H1 (cell line): Measurements from ENCODE around the gene ATP2A3. TPM values are rescaled to one million over a fixed set of nuclear protein-coding genes. Genes with fewer than 3 reads are reported as not detected.

Source experiments
- CTCF ChIA-PET: fragments of 300-600 bp; sonication (Branson Sonifier 250); formaldehyde crosslinking; loops from one replicate; lab custom pipeline; 2021; ENCODE audit not compliant: partially characterized antibody; lab: Charles Lee
- POLR2A ChIA-PET: fragments of 300-600 bp; sonication (Branson Sonifier 250); formaldehyde crosslinking; loops from one replicate; lab custom pipeline; 2021; ENCODE audit warnings: inconsistent platforms; ENCODE audit not compliant: partially characterized antibody; lab: Charles Lee
- DNase-seq, 2 experiments: peaks; one replicate each; pipeline versions ENCODE4 v3.0.0 to v3.0.0-alpha.2; 2010 to 2022; ENCODE audit warnings: low spot score in 2 of 2, low read depth in 1 of 2, mixed read lengths in 1 of 2
- FAIRE-seq: peaks from 2 replicates; lab custom pipeline; 2011; peaks lifted over from hg19 to GRCh38; lab: Jason Lieb, UNC
- H2AFZ ChIP-seq: 2 replicates; pipeline ENCODE4 v1.8.1; 2012; ENCODE audit warnings: low read length, inconsistent platforms
- H2AK5ac ChIP-seq: 2 replicates; pipeline ENCODE4 v1.6.1; 2013; ENCODE audit warnings: low read depth, low read length
- H2BK120ac ChIP-seq: replicated peaks from 2 replicates; pipeline ENCODE3; 2013; ENCODE audit warnings: low read depth, low read length, inconsistent platforms
- H2BK12ac ChIP-seq: 2 replicates; pipeline ENCODE4 v1.6.1; 2013; ENCODE audit warnings: low read depth, low read length
- H2BK15ac ChIP-seq: 2 replicates; pipeline ENCODE4 v1.6.1; 2013; ENCODE audit warnings: low read length
- H2BK20ac ChIP-seq: 2 replicates; pipeline ENCODE4 v1.6.1; 2013; ENCODE audit warnings: low read length
- H2BK5ac ChIP-seq: 2 replicates; pipeline ENCODE4 v1.6.1; 2013; ENCODE audit warnings: low read depth, low read length
- H3K14ac ChIP-seq: 2 replicates; pipeline ENCODE4 v1.6.1; 2013; ENCODE audit warnings: inconsistent platforms; ENCODE audit not compliant: insufficient read length
- H3K18ac ChIP-seq: 2 replicates; pipeline ENCODE4 v1.6.1; 2013; ENCODE audit warnings: low read length; ENCODE audit errors: extremely low read depth
- H3K23ac ChIP-seq: 2 replicates; pipeline ENCODE4 v1.6.1; 2013; ENCODE audit warnings: inconsistent platforms; ENCODE audit not compliant: insufficient read length
- H3K23me2 ChIP-seq: 2 replicates; pipeline ENCODE4 v1.6.1; 2013; ENCODE audit warnings: low read depth, low read length
- H3K27ac ChIP-seq: 2 replicates; pipeline ENCODE4 v1.6.1; 2011; ENCODE audit warnings: low read depth, low read length, inconsistent platforms
- H3K27me3 ChIP-seq, 4 experiments: replicated peaks in 1 of 4; 1 replicate in 1 of 4; 2 replicates in 3 of 4; pipeline versions ENCODE4 v1.6.1 to v1.8.1; 2011 to 2013; ENCODE audit warnings: low read length in 3 of 4, mild to moderate bottlenecking in 3 of 4, inconsistent platforms in 2 of 4, mixed read lengths in 2 of 4, moderate library complexity in 1 of 4; ENCODE audit not compliant: control insufficient read depth in 3 of 4, insufficient read depth in 3 of 4; ENCODE audit errors: extremely low read depth in 1 of 4
- H3K36me3 ChIP-seq, 4 experiments: 2 replicates each; pipeline versions ENCODE4 v1.6.1 to v1.8.1; 2011 to 2013; ENCODE audit warnings: mild to moderate bottlenecking in 4 of 4, low read length in 3 of 4, moderate library complexity in 2 of 4, control low read depth in 1 of 4, inconsistent platforms in 1 of 4; ENCODE audit not compliant: insufficient read depth in 4 of 4, control insufficient read depth in 2 of 4
- H3K4ac ChIP-seq: replicated peaks from 2 replicates; pipeline ENCODE3; 2013; ENCODE audit warnings: low read length, low read depth, mixed read lengths, inconsistent platforms; ENCODE audit not compliant: insufficient read length
- H3K4me1 ChIP-seq, 4 experiments: replicated peaks in 1 of 4; 1 replicate in 1 of 4; 2 replicates in 3 of 4; pipeline versions ENCODE4 v1.6.1 to v1.8.1; 2011 to 2013; ENCODE audit warnings: low read length in 3 of 4, inconsistent platforms in 2 of 4, mixed read lengths in 1 of 4; ENCODE audit not compliant: insufficient read depth in 4 of 4, control insufficient read depth in 3 of 4
- H3K4me2 ChIP-seq, 2 experiments: 2 replicates each; pipeline versions ENCODE4 v1.6.1 to v1.8.1; 2011 to 2013; ENCODE audit warnings: low read depth in 2 of 2, low read length in 2 of 2, control low read depth in 1 of 2, inconsistent platforms in 1 of 2, mild to moderate bottlenecking in 1 of 2; ENCODE audit not compliant: insufficient read depth in 1 of 2
- H3K4me3 ChIP-seq, 4 experiments: fragments of 200-600, 300-600 bp in 1 of 4; sonication (generic), shearing (Covaris generic), sonication (Bioruptor Twin) in 1 of 4; 2 replicates each; pipeline versions ENCODE4 v1.5.1 to v1.8.1; 2011 to 2016; ENCODE audit warnings: low read length in 4 of 4, low read depth in 3 of 4, control low read depth in 2 of 4, inconsistent platforms in 2 of 4, mild to moderate bottlenecking in 2 of 4, mixed read lengths in 1 of 4, moderate library complexity in 1 of 4; ENCODE audit not compliant: insufficient read depth in 2 of 4; ENCODE audit errors: extremely low read depth in 1 of 4
- H3K56ac ChIP-seq: replicated peaks from 2 replicates; pipeline ENCODE3; 2013; ENCODE audit warnings: low read depth, mild to moderate bottlenecking, mixed read lengths, low read length, inconsistent platforms; ENCODE audit not compliant: insufficient read length
- H3K79me1 ChIP-seq: 2 replicates; pipeline ENCODE4 v1.6.1; 2013; ENCODE audit warnings: low read depth, low read length, control low read depth
- H3K79me2 ChIP-seq, 2 experiments: 2 replicates each; pipeline versions ENCODE4 v1.6.1 to v1.8.1; 2012 to 2013; ENCODE audit warnings: low read length in 2 of 2, mild to moderate bottlenecking in 2 of 2, inconsistent platforms in 1 of 2; ENCODE audit not compliant: insufficient read depth in 2 of 2, control insufficient read depth in 1 of 2
- H3K9ac ChIP-seq, 4 experiments: replicated peaks in 1 of 4; 1 replicate in 1 of 4; 2 replicates in 3 of 4; pipeline versions ENCODE4 v1.6.1 to v1.8.1; 2011 to 2013; ENCODE audit warnings: low read depth in 3 of 4, low read length in 3 of 4, control low read depth in 2 of 4, mild to moderate bottlenecking in 2 of 4, moderate library complexity in 2 of 4, inconsistent platforms in 1 of 4; ENCODE audit errors: extremely low read depth in 1 of 4
- H3K9me3 ChIP-seq, 2 experiments: 2 replicates each; pipeline versions ENCODE4 v1.6.1 to v1.8.1; 2012 to 2013; ENCODE audit warnings: mild to moderate bottlenecking in 2 of 2, moderate library complexity in 2 of 2, control low read depth in 1 of 2, inconsistent platforms in 1 of 2, low read depth in 1 of 2, low read length in 1 of 2, mixed read lengths in 1 of 2; ENCODE audit not compliant: insufficient read depth in 2 of 2
- H4K20me1 ChIP-seq, 2 experiments: replicated peaks in 1 of 2; 2 replicates each; pipeline versions ENCODE3 to v1.8.1; 2011 to 2013; ENCODE audit warnings: inconsistent platforms in 2 of 2, low read length in 2 of 2, mild to moderate bottlenecking in 1 of 2; ENCODE audit not compliant: insufficient read depth in 2 of 2, control insufficient read depth in 1 of 2
- H4K5ac ChIP-seq: 2 replicates; pipeline ENCODE4 v1.6.1; 2013; ENCODE audit warnings: low read length, low read depth, mixed read lengths, inconsistent platforms; ENCODE audit not compliant: insufficient read length
- H4K8ac ChIP-seq: 2 replicates; pipeline ENCODE4 v1.8.0; 2013; ENCODE audit warnings: mild to moderate bottlenecking, moderate library complexity, low read length, inconsistent platforms; ENCODE audit not compliant: insufficient read depth; ENCODE audit errors: extremely low read depth
- H4K91ac ChIP-seq: replicated peaks from 2 replicates; pipeline ENCODE3; 2013; ENCODE audit warnings: low read length, mixed read lengths, inconsistent platforms; ENCODE audit not compliant: insufficient read length
- ATF3 ChIP-seq: IDR thresholded peaks from 2 replicates; pipeline ENCODE4 v1.6.1; 2011; ENCODE audit warnings: low read depth, mild to moderate bottlenecking, low read length; ENCODE audit not compliant: insufficient read depth
- BCL11A ChIP-seq, 2 experiments: IDR thresholded peaks; one replicate each; pipeline ENCODE4 v1.6.1; 2011; ENCODE audit warnings: low read depth in 2 of 2, low read length in 2 of 2, mild to moderate bottlenecking in 2 of 2
- CBX5 ChIP-seq: fragments of 300-800, 300-1000 bp; sonication (generic); IDR thresholded peaks from 2 replicates; pipeline ENCODE4 v1.7.1; 2016; ENCODE audit warnings: antibody characterized with exemption, low read length, low read depth
- CHD1 ChIP-seq: IDR thresholded peaks from 2 replicates; pipeline ENCODE4 v1.6.1; 2012; ENCODE audit warnings: low read depth, low read length, improper control_type of control experiment
- HDAC2 ChIP-seq, 2 experiments: fragments of 300-600 bp in 1 of 2; sonication (generic) in 1 of 2; IDR thresholded peaks; 2 replicates each; pipeline ENCODE4 v1.6.1; 2011 to 2012; ENCODE audit warnings: low read depth in 2 of 2, low read length in 2 of 2, mild to moderate bottlenecking in 2 of 2, moderate library complexity in 2 of 2, borderline replicate concordance in 1 of 2, inconsistent platforms in 1 of 2
- PHF8 ChIP-seq: fragments of 200-600 bp; sonication (generic); conservative IDR thresholded peaks from 2 replicates; pipeline ENCODE4 v1.7.1; 2012; ENCODE audit warnings: low read depth, mild to moderate bottlenecking, inconsistent platforms, low read length, moderate library complexity
- RAD21 ChIP-seq, 2 experiments: IDR thresholded peaks in 1 of 2; conservative IDR thresholded peaks in 1 of 2; 2 replicates each; pipeline ENCODE4 v1.6.1; 2011; ENCODE audit warnings: low read depth in 2 of 2, low read length in 2 of 2, improper control_type of control experiment in 1 of 2, inconsistent platforms in 1 of 2, mild to moderate bottlenecking in 1 of 2, moderate library complexity in 1 of 2
- RNF2 ChIP-seq: fragments of 200-900, 300-1000 bp; sonication (generic); IDR thresholded peaks from 2 replicates; pipeline ENCODE4 v1.7.1; 2016; ENCODE audit warnings: borderline replicate concordance, low read depth, mild to moderate bottlenecking, antibody characterized with exemption, low read length; ENCODE audit not compliant: poor library complexity, severe bottlenecking; ENCODE audit errors: missing control alignments
- SP4 ChIP-seq: IDR thresholded peaks from 2 replicates; pipeline ENCODE4 v1.6.1; 2012; ENCODE audit warnings: low read length, inconsistent platforms
- SRF ChIP-seq: IDR thresholded peaks from 2 replicates; pipeline ENCODE4 v1.6.1; 2011; ENCODE audit warnings: mild to moderate bottlenecking, low read depth, low read length, moderate library complexity
- WGBS, 2 experiments: shearing (Covaris generic) in 1 of 2; methylation state at CpG; one replicate each; pipeline versions ENCODE4 v1.1.6 to v1.1.7; 2013 to 2015; ENCODE audit warnings: low lambda C conversion rate in 2 of 2, mixed read lengths in 2 of 2, inconsistent platforms in 1 of 2, low coverage in 1 of 2, missing lambda C conversion rate in 1 of 2; ENCODE audit not compliant: insufficient replicate concordance in 2 of 2, insufficient coverage in 1 of 2, insufficient read length in 1 of 2; ENCODE audit errors: extremely low coverage in 1 of 2, missing lambda C conversion rate in 1 of 2; 5-methylcytosine and 5-hydroxymethylcytosine counted together
- polyA plus RNA-seq, 7 experiments: library from polyadenylated mRNA; depleted of rRNA in 3 of 7; stranded (reverse) in 5 of 7; unstranded in 2 of 7; fragments of >200 nt in 5 of 7; fragments of 200-250 nt in 2 of 7; gene quantifications; 1 replicate in 5 of 7; 2 replicates in 1 of 7; 4 replicates in 1 of 7; pipeline versions ENCODE4 v1.2.1 to v1.2.3, GENCODE V29; 2011 to 2013; ENCODE audit warnings: missing spikeins in 2 of 7, mixed read lengths in 2 of 7
- total RNA-seq: library from RNA; stranded (reverse); fragmentation: NEBNext Ultra II Directional; extraction: Animal tissue kit (Norgen Biotek cat#: 25700); gene quantifications from 2 replicates; pipeline ENCODE4 v1.2.1, GENCODE V29; 2021

The ATP2A3 gene
- total and polyA plus RNA-seq, 2 of the 8 experiments (the other 6 are each of a cell fraction or from before 2014, with no cell fraction given): 18.4 to 32.5 TPM

GRCh38 chr17:3925684-3926485 lies 38.4 kb downstream of the ATP2A3 start:
- Histone ChIP-seq H3K36me3 (no peaks in the 10 kb centered on the region), H3K4me1 (peaks cover 0 to 3% (median 0%) of the 10 kb centered on the region in 4 experiments; a peak in 3 of 7 replicates), H3K14ac (no peak overlapping the region), H3K18ac (no peak overlapping the region; the same call in 1 of the 2 replicates), H2BK20ac (no peak overlapping the region), H3K27ac (no peak overlapping the region)
- TF ChIP-seq SP4 (no peak), RAD21 (IDR thresholded peaks at IDR 0.05 in 1 of 2, conservative IDR thresholded peaks at IDR 0.05 in 1 of 2; ENCODE audit: low read depth in 2 of 2, low read length in 2 of 2) (no peak), RNF2 (no peak), SRF (no peak), CHD1 (no peak), BCL11A (IDR thresholded peaks at IDR 0.05; ENCODE audit: low read depth in 2 of 2, low read length in 2 of 2) (no peak), ATF3 (no peak), HDAC2 (IDR thresholded peaks at IDR 0.05; ENCODE audit: borderline replicate concordance in 1 of 2, low read depth in 2 of 2, low read length in 2 of 2) (no peak), CBX5 (no peak), PHF8 (no peak)
- TF ChIP-seq, all 59 proteins: peak for 0
- Histone ChIP-seq H2BK5ac (no peak overlapping the region), H3K9me3 (no peaks in the 10 kb centered on the region), H3K79me2 (no peaks in the 10 kb centered on the region), H2BK12ac (no peak overlapping the region), H3K9ac (no peak overlapping the region), H3K4me3 (no peak overlapping the region), H3K27me3 (no peaks in the 10 kb centered on the region), H3K4me2 (no peak overlapping the region), H2BK15ac (no peak overlapping the region), H2AFZ (no peak overlapping the region), H3K23me2 (no peaks in the 10 kb centered on the region), H3K4ac (no peak overlapping the region), H4K8ac (no peak overlapping the region; the same call in none of the 2 replicates), H4K91ac (no peak overlapping the region), H3K79me1 (no peaks in the 10 kb centered on the region), H4K20me1 (no peaks in the 10 kb centered on the region), H2AK5ac (no peak overlapping the region), H4K5ac (no peak overlapping the region), H2BK120ac (no peak overlapping the region), H3K56ac (no peak overlapping the region), H3K23ac (no peak overlapping the region)
- DNase-seq (no peak), FAIRE-seq (no peak)
- 89% methylated on average over 17 of the region's 17 CpGs; no CpG with 5 or more reads in 1 of the 2 experiments for WGBS, 2 experiments
- ChIA-PET POLR2A (interaction anchor here (1.1 kb wide), 1 partner anchor 76 kb away, joined by 3 read pairs; no protein-coding TSS in a partner anchor), CTCF (interaction anchor here (0.6 to 4.7 kb wide), 7 partner anchors 8 to 82 kb away, joined by 3 to 42 read pairs (median 4); no protein-coding TSS in a partner anchor)
